Activated T-helper 1 cell treated with anti-CD3 and anti-CD28 coated beads, Interleukin-12 subunit alpha, Interleukin-12 subunit beta, Interleukin-2, Interleukin-4 antibody, amounts not matched to agents 30 ng/mL and 10 ng/mL and 1 ng/mL, durations not matched to agents 14 hours and 24 hours and 36 hours (primary cell): ENCODE results near the gene NLRC4. TPM values are rescaled to one million over a fixed set of nuclear protein-coding genes. Genes with fewer than 3 reads are reported as not detected.
"Not testable (repeated sequence)": the region's sequence is repeated elsewhere in the genome, so short reads cannot be mapped to it uniquely, and the experiment has no call there.

Source experiments
- DNase-seq: peaks from one replicate; pipeline ENCODE4 v3.0.0; 2021; ENCODE audit warnings: low spot score
- H3K27ac Mint-ChIP-seq: one replicate; pipeline ENCODE4 v1.8.0; 2021; ENCODE audit warnings: mild to moderate bottlenecking, mixed read lengths
- H3K27me3 Mint-ChIP-seq: one replicate; pipeline ENCODE4 v1.8.0; 2022; ENCODE audit warnings: mild to moderate bottlenecking, moderate library complexity, mixed read lengths; ENCODE audit not compliant: insufficient read depth
- H3K36me3 Mint-ChIP-seq: one replicate; pipeline ENCODE4 v1.8.0; 2021; ENCODE audit warnings: low read depth, mixed read lengths
- H3K4me1 Mint-ChIP-seq: one replicate; pipeline ENCODE4 v1.8.0; 2021; ENCODE audit warnings: low read depth, mixed read lengths
- H3K4me3 Mint-ChIP-seq: one replicate; pipeline ENCODE4 v1.8.0; 2021; ENCODE audit warnings: mild to moderate bottlenecking, moderate library complexity, mixed read lengths
- H3K9me3 Mint-ChIP-seq: one replicate; pipeline ENCODE4 v1.8.0; 2021; ENCODE audit warnings: mixed read lengths
- intact Hi-C: fragments of 100-400 bp; cut with micrococcal nuclease; formaldehyde crosslinking; loops from one replicate; pipeline ENCODE4 v1.15.1; 2024
- total RNA-seq: library from RNA; stranded (reverse); gene quantifications from 2 replicates; pipeline ENCODE4 v1.2.3, GENCODE V29; 2022

The NLRC4 gene
- total RNA-seq, 1 donor from 2014 or later = 0.05 TPM

- Mint-ChIP-seq H3K27me3 (no peaks in the 10 kb centered on the region), H3K4me3 (no peak overlapping the region), H3K27ac (no peak overlapping the region), H3K36me3 (peaks cover 1% of the 10 kb centered on the region), H3K9me3 (no peaks in the 10 kb centered on the region), H3K4me1 (no peaks in the 10 kb centered on the region)
- intact Hi-C loops = no loop called here
- DNase-seq = no peak
These were observed 29.4 kb downstream of the NLRC4 start for GRCh38 chr2:32235315-32235714.

GRCh38 chr2:32231959-32232358 is 32.7 kb downstream of the NLRC4 start:
- no peaks in the 10 kb centered on the region for H3K9me3 Mint-ChIP-seq
- no peaks in the 10 kb centered on the region for H3K27me3 Mint-ChIP-seq
- no peaks in the 10 kb centered on the region for H3K4me1 Mint-ChIP-seq
- DNase-seq = no peak
- peaks cover 1% of the 10 kb centered on the region for H3K36me3 Mint-ChIP-seq
- intact Hi-C loops = no loop called here
- no peak overlapping the region for H3K27ac Mint-ChIP-seq
- no peak overlapping the region for H3K4me3 Mint-ChIP-seq

DNA sequence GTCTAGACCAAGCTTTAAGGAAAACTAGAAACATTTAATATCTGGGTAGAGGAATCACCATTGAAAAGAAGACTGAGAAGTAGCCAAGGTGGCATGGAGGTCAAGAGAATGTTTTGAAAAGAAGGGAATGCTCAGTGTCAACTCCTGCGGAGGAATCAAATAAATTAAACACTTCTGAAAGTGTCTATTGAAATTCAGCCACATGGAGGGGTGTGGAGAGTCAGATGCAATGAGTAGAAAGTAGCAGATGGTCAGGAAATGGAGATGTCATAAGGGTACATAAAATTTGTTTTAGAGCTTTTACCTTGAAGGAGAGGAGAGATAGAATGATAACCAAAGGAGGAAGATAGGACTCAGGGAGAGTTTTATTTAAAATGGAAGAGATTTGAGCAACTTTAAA is 35.1 kb downstream of the NLRC4 start:
- no peaks in the 10 kb centered on the region for H3K4me1 Mint-ChIP-seq
- H3K27ac Mint-ChIP-seq = peak overlapping the region; percentile 21
- peaks cover 1% of the 10 kb centered on the region for H3K36me3 Mint-ChIP-seq
- H3K4me3 Mint-ChIP-seq = no peak overlapping the region
- DNase-seq = no peak
- intact Hi-C loops = no loop called here
- H3K27me3 Mint-ChIP-seq = no peaks in the 10 kb centered on the region
- H3K9me3 Mint-ChIP-seq = no peaks in the 10 kb centered on the region

DNA sequence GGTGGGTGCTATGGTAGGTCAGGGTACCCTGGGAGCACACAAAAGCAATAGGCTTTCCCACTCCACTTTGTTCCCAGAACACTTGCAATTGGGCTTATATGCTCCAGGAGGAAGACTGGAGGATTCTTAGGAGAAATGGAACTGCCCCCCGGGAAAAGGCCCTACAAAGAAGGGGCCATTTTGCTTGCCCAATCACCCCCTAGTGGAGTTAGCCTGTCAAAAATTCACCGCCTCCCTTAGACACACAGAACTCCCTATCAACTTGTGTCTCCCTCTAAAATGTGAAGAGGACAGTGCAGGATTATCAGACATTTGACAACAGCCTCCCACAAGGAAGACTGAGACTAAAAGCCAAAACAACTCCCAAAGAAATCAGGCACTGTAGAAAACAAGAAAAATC is 36.5 kb downstream of the NLRC4 start:
- no peak overlapping the region for H3K27ac Mint-ChIP-seq
- H3K9me3 Mint-ChIP-seq = no peaks in the 10 kb centered on the region
- H3K36me3 Mint-ChIP-seq = peaks cover 7% of the 10 kb centered on the region
- H3K27me3 Mint-ChIP-seq = no peaks in the 10 kb centered on the region
- H3K4me3 Mint-ChIP-seq = no peak overlapping the region
- H3K4me1 Mint-ChIP-seq = no peaks in the 10 kb centered on the region
- DNase-seq = no peak
- intact Hi-C loops = no loop called here

DNA sequence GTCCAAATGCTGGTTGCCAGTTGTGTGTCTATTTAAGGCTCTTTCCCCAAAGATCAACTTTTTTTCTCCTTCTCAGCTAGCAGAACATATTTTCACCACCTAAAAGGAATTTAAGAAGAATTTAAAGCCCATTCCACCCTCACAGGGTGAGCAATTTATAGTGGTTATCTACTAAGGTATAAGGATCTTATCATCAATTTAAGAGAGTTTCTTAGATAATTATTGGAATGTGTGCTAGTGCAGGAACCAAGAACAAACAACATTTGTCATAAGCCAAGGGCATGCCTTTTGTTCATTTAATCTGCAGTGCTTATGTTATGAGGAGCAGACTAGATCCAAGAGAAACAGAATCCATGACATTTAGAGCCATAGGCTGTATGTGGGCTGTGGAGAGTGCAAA is 37.2 kb downstream of the NLRC4 start:
- no peak for DNase-seq
- Mint-ChIP-seq H3K9me3 (no peaks in the 10 kb centered on the region), H3K36me3 (peaks cover 12% of the 10 kb centered on the region), H3K27me3 (no peaks in the 10 kb centered on the region), H3K4me1 (no peaks in the 10 kb centered on the region), H3K27ac (no peak overlapping the region), H3K4me3 (no peak overlapping the region)
- intact Hi-C loops = no loop called here

DNA sequence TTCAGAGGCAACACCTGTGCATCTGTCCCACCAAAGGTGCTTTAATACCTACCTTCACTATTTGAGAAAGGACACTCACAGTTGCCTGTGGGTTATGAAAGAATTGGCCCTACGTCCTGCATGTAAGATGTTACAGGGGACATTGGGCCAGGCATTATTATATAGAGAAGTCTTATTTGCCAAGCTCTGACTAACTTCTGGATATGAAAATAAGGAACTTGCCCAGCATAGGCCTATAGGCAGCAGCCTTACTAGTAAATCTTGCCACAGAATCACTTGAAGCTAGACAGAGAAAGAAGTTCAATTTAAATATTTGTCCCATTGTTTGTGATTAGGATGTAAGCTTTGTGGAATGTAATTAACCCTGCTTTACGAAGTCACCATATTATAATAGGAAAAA is 41.7 kb downstream of the NLRC4 start:
- DNase-seq = no peak
- Mint-ChIP-seq H3K9me3 (no peaks in the 10 kb centered on the region), H3K27me3 (no peaks in the 10 kb centered on the region), H3K36me3 (peaks cover 20% of the 10 kb centered on the region), H3K4me1 (no peaks in the 10 kb centered on the region), H3K27ac (no peak overlapping the region), H3K4me3 (no peak overlapping the region)
- intact Hi-C loops = no loop called here

DNA sequence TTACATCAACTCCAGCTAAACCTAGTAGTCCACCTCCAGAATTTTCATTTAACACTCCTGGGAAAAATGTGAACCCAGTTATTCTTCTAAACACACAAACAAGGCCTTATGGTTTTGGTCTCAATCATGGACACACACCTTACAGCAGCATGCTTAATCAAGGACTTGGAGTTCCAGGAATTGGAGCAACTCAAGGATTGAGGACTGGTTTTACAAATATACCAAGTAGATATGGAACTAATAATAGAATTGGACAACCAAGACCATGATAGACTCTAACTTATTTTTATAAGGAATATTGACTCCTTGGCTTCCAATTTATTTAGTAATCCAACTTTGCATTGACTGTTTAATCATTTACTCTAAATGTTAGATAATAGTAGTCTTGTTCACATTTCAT is 44.2 kb downstream of the NLRC4 start:
- Mint-ChIP-seq H3K4me3 (no peak overlapping the region), H3K27me3 (no peaks in the 10 kb centered on the region), H3K9me3 (no peaks in the 10 kb centered on the region), H3K4me1 (no peaks in the 10 kb centered on the region), H3K27ac (no peak overlapping the region), H3K36me3 (peaks cover 22% of the 10 kb centered on the region)
- no peak for DNase-seq
- intact Hi-C loops = no loop called here

DNA sequence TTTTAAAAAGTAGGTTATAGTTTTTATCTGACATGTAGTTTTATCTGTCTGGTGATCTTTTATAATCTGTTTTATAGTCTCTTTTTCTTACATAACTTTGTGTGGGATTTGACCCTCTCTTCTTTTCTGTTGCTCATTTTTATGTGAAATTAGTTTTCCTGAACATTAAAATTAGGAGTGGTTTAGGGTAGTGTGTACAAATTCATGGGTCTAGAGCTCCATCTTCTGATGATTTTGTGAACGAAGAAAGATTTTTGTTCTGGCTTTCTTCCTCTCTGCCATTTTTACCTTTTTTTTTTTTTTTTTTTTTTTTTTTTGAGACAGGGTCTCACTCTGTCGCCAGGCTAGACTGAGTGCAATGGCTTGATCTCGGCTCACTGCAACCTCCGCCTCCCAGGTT is 52.4 kb downstream of the NLRC4 start:
- Mint-ChIP-seq H3K4me1 (no peaks in the 10 kb centered on the region), H3K27ac (no peak overlapping the region), H3K4me3 (no peak overlapping the region), H3K36me3 (peaks cover 5% of the 10 kb centered on the region), H3K27me3 (no peaks in the 10 kb centered on the region), H3K9me3 (no peaks in the 10 kb centered on the region)
- DNase-seq = no peak
- intact Hi-C loops = no loop called here

DNA sequence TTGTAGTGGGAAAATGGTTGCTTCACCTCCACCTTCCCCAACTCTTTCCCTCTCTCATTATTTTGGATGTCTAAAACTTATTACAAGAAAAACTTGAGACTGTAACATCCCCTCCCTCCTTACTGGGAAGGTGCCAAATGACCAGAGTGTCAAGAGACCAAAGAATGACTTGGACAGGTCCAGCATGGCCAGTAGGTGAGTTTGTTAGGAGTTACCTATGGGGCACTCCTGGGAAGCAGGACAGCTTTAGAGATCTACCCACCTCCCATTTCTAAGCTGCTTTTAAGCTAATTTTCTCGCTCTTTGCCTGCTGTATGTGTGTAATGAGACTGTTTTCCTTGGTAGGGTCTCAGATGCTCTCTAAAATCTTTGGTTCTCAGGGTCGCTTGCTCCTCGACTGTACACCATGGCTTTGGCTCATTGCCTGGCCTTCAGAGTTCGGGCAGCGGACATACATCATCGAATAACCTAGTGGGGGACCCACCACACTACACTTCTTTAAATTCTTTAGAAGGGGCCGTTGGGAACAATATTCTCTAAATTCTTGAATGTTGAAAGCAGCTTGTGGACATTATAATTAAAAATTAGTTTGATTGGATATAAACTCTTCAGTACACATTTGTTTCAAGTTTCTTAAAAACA is 53.8 kb downstream of the NLRC4 start:
- Mint-ChIP-seq H3K9me3 (no peaks in the 10 kb centered on the region), H3K36me3 (peaks cover 3% of the 10 kb centered on the region), H3K27ac (no peak overlapping the region), H3K4me3 (no peak overlapping the region), H3K4me1 (no peaks in the 10 kb centered on the region), H3K27me3 (no peaks in the 10 kb centered on the region)
- intact Hi-C loops = no loop called here
- no peak for DNase-seq

DNA sequence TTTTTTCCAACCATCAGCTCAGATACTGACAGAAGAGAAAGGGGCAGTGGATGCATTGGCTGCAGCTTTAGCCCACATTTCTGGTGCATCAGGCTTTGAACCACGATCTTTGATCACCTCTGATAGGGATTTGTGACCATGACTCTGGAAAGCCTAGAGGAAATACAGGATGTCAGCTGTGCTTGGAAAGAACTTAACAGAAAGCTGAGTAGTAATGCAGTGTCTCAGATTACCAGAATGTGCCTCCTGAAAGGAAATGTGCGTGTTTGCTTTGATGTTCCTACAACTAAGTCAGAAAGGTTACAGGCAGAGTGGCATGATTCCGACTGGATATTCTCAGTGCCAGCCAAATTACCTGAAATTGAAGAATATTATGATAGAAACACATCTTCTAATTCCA is 61.3 kb downstream of the NLRC4 start:
- H3K27me3 Mint-ChIP-seq, DNase-seq, H3K4me3 Mint-ChIP-seq, H3K4me1 Mint-ChIP-seq, H3K9me3 Mint-ChIP-seq, intact Hi-C loops: not testable (repeated sequence)
- Mint-ChIP-seq H3K27ac (peak overlapping the region; percentile 50), H3K36me3 (peaks cover 25% of the 10 kb centered on the region)

GRCh38 chr2:32200814-32201213 is 63.9 kb downstream of the NLRC4 start:
- DNase-seq = no peak
- Mint-ChIP-seq H3K27ac (no peak overlapping the region), H3K9me3 (no peaks in the 10 kb centered on the region), H3K4me3 (no peak overlapping the region), H3K36me3 (peaks cover 29% of the 10 kb centered on the region), H3K4me1 (peaks cover 12% of the 10 kb centered on the region), H3K27me3 (no peaks in the 10 kb centered on the region)
- intact Hi-C loops = no loop called here

DNA sequence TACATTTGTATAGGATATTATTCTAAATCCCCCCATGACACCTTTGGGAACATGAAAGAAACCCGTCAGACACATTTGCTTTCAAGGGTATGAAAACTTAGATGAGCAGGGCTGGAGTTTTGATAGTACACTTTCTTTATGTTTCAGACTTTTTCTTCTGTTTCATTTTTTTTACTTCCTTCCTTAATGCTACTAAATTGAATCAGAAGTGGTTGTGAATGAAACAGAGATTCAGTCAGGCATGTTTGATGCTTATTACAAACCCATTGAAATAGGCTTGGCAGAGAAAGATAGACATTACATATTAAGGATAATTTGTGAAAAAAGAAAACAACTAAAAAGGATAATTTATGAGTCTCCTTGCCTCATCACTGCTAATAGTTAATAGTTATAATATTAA is 72.3 kb downstream of the NLRC4 start:
- intact Hi-C loops = no loop called here
- H3K27me3 Mint-ChIP-seq = no peaks in the 10 kb centered on the region
- no peak for DNase-seq
- H3K4me3 Mint-ChIP-seq = no peak overlapping the region
- peak overlapping the region; percentile 18 for H3K27ac Mint-ChIP-seq
- H3K9me3 Mint-ChIP-seq = no peaks in the 10 kb centered on the region
- peaks cover 18% of the 10 kb centered on the region for H3K4me1 Mint-ChIP-seq
- H3K36me3 Mint-ChIP-seq = peaks cover 15% of the 10 kb centered on the region

DNA sequence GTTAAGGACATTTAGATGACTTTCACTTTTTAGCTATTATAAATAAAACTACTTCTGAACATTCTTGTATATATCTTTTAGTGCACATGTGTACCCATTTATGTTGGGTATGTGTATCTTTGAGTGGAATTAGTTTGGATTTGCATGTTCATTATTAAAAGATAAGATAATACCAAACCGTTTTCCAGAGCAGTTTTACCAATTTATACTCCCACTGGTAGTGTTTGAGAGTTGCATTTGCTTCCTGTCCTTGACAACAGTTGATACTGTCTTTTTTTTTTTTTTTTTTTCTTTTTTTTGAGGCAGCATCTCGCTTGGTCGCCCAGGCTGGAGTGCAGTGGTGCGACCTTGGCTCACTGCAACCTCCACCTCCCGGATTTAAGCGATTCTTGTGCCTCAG is 75.7 kb downstream of the NLRC4 start:
- intact Hi-C loops = no loop called here
- H3K9me3 Mint-ChIP-seq = no peaks in the 10 kb centered on the region
- H3K27me3 Mint-ChIP-seq = no peaks in the 10 kb centered on the region
- H3K36me3 Mint-ChIP-seq = peaks cover 21% of the 10 kb centered on the region
- DNase-seq = no peak
- no peak overlapping the region for H3K4me3 Mint-ChIP-seq
- H3K27ac Mint-ChIP-seq = no peak overlapping the region
- peaks cover 18% of the 10 kb centered on the region for H3K4me1 Mint-ChIP-seq

GRCh38 chr2:32182667-32183066 is 82.0 kb downstream of the NLRC4 start:
- Mint-ChIP-seq H3K36me3 (peaks cover 13% of the 10 kb centered on the region), H3K27ac (no peak overlapping the region), H3K4me3 (no peak overlapping the region), H3K27me3 (no peaks in the 10 kb centered on the region), H3K4me1 (no peaks in the 10 kb centered on the region), H3K9me3 (no peaks in the 10 kb centered on the region)
- intact Hi-C loops = no loop called here
- no peak for DNase-seq
